Panc1 (cell line): ENCODE measurements around the gene CRIM1.

Experiments
- CTCF ChIP-seq: fragments of 450-650 bp; IDR thresholded peaks from 2 replicates; pipeline ENCODE4 v1.5.1; 2017; ENCODE audit warnings: mild to moderate bottlenecking
- POLR2AphosphoS5 ChIP-seq: IDR thresholded peaks from 2 replicates; pipeline ENCODE4 v1.6.1; 2012; ENCODE audit warnings: mild to moderate bottlenecking, low read depth, low read length, moderate library complexity
- REST ChIP-seq, 2 experiments: IDR thresholded peaks; 2 replicates each; pipeline ENCODE4 v1.6.1; 2011 to 2012; ENCODE audit warnings: low read depth in 2 of 2, control low read depth in 1 of 2, low read length in 1 of 2, mild to moderate bottlenecking in 1 of 2, moderate library complexity in 1 of 2; ENCODE audit not compliant: insufficient read depth in 1 of 2

GRCh38 chr2:36449943-36450392 is 94.4 kb downstream of the CRIM1 start:
- TF ChIP-seq POLR2AphosphoS5 (no peak), CTCF (no peak), REST (IDR thresholded peaks at IDR 0.05; ENCODE audit: insufficient read depth in 1 of 2, low read depth in 2 of 2, low read length in 1 of 2) (no peak)
